Calu3 (cell line): ENCODE measurements around the gene F8. TPM values are rescaled to one million over a fixed set of nuclear protein-coding genes. Genes with fewer than 3 reads are reported as not detected.
"Not testable (repeated sequence)": the region's sequence is repeated elsewhere in the genome, so short reads cannot be mapped to it uniquely, and the experiment has no call there.

Experiments used
- BruUV-seq: library from RNA; stranded (reverse); fragments of 400-500 nt; replicated peaks from 2 replicates; lab custom pipeline; 2021; lab: Mats Ljungman, UMichigan
- CTCF ChIA-PET: fragments of 300-600 bp; sonication (Branson Sonifier 250); formaldehyde crosslinking; loops from one replicate; lab custom pipeline; 2022; ENCODE audit warnings: antibody characterized with exemption; lab: Charles Lee
- DNase-seq: peaks from one replicate; pipeline ENCODE4 v3.0.0; 2022
- H3K27ac Mint-ChIP-seq: one replicate; pipeline ENCODE4 v1.8.0; 2022; ENCODE audit warnings: mixed read lengths; ENCODE audit not compliant: unreplicated experiment
- H3K27me3 Mint-ChIP-seq: one replicate; pipeline ENCODE4 v1.8.0; 2022; ENCODE audit warnings: mixed read lengths; ENCODE audit not compliant: unreplicated experiment
- H3K36me3 Mint-ChIP-seq: one replicate; pipeline ENCODE4 v1.8.0; 2022; ENCODE audit warnings: mild to moderate bottlenecking, moderate library complexity, mixed read lengths; ENCODE audit not compliant: insufficient read depth, unreplicated experiment
- H3K4me1 Mint-ChIP-seq: one replicate; pipeline ENCODE4 v1.8.0; 2022; ENCODE audit warnings: mild to moderate bottlenecking, low read depth, mixed read lengths; ENCODE audit not compliant: unreplicated experiment
- H3K4me3 Mint-ChIP-seq: one replicate; pipeline ENCODE4 v1.8.0; 2022; ENCODE audit warnings: mild to moderate bottlenecking, low read depth, moderate library complexity, mixed read lengths; ENCODE audit not compliant: unreplicated experiment
- H3K9me3 Mint-ChIP-seq: one replicate; pipeline ENCODE4 v1.8.0; 2022; ENCODE audit warnings: low read depth, mixed read lengths; ENCODE audit not compliant: unreplicated experiment
- CTCF ChIP-seq: fragments of 200-600 bp; IDR thresholded peaks from one replicate; pipeline ENCODE4 v1.8.0; 2022; ENCODE audit warnings: antibody characterized with exemption; ENCODE audit not compliant: unreplicated experiment
- intact Hi-C: fragments of 100-400 bp; cut with micrococcal nuclease; formaldehyde crosslinking; loops from one replicate; pipeline ENCODE4 v1.10.0; 2022; ENCODE audit not compliant: unreplicated experiment
- total RNA-seq: library from RNA; stranded (reverse); gene quantifications from 2 replicates; pipeline ENCODE4 v1.2.3, GENCODE V29; 2022

The F8 gene
- total RNA-seq, 1 experiment from 2014 or later, result 1.6 TPM

GRCh38 chrX:155026420-155026726, 3.9 kb upstream of the F8 start:
- intact Hi-C loops, result loop anchor here (5.0 kb wide), 1 partner anchor 44 kb away; no protein-coding TSS in a partner anchor
- Mint-ChIP-seq H3K27ac (peak overlapping the region; percentile 84), H3K27me3 (no peaks in the 10 kb centered on the region), H3K36me3 (peaks cover 26% of the 10 kb centered on the region), H3K4me3 (peak overlapping the region; percentile 72), H3K4me1 (peaks cover 20% of the 10 kb centered on the region), H3K9me3 (no peaks in the 10 kb centered on the region)
- no peak for DNase-seq
- no peak for TF ChIP-seq CTCF
- TSS peak; percentile 87 for BruUV-seq
- CTCF ChIA-PET, result interaction anchor here (1.4 kb wide), 1 partner anchor 23 kb away, joined by 6 read pairs; no protein-coding TSS in a partner anchor

- no peak overlapping the region for H3K4me3 Mint-ChIP-seq
- no TSS peak for BruUV-seq
- H3K27ac Mint-ChIP-seq, result peak overlapping the region; percentile 38
- no peaks in the 10 kb centered on the region for H3K27me3 Mint-ChIP-seq
- CTCF ChIA-PET, result no interaction called here
- TF ChIP-seq CTCF, result no peak
- DNase-seq, result no peak
- H3K36me3 Mint-ChIP-seq, result peaks cover 25% of the 10 kb centered on the region
- no peaks in the 10 kb centered on the region for H3K9me3 Mint-ChIP-seq
- intact Hi-C loops, result no loop called here
- peaks cover 18% of the 10 kb centered on the region for H3K4me1 Mint-ChIP-seq
Observed at GRCh38 chrX:155023907-155024833, 1.6 kb upstream of the F8 start.

GRCh38 chrX:155020591-155020990, 1.9 kb downstream of the F8 start:
- Mint-ChIP-seq H3K4me1 (peaks cover 11% of the 10 kb centered on the region), H3K9me3 (no peaks in the 10 kb centered on the region), H3K36me3 (no peaks in the 10 kb centered on the region), H3K4me3 (no peak overlapping the region), H3K27ac (no peak overlapping the region), H3K27me3 (no peaks in the 10 kb centered on the region)
- no TSS peak for BruUV-seq
- no peak for TF ChIP-seq CTCF
- no peak for DNase-seq
- CTCF ChIA-PET, result no interaction called here
- intact Hi-C loops, result no loop called here

GRCh38 chrX:155009994-155010472, 12.5 kb downstream of the F8 start:
- intact Hi-C loops, result no loop called here
- CTCF ChIA-PET, result interaction anchor here (0.6 kb wide), 1 partner anchor 464 kb away, joined by 8 read pairs; no protein-coding TSS in a partner anchor
- Mint-ChIP-seq H3K27me3 (no peaks in the 10 kb centered on the region), H3K27ac (no peak overlapping the region), H3K36me3 (no peaks in the 10 kb centered on the region), H3K9me3 (no peaks in the 10 kb centered on the region), H3K4me3 (no peak overlapping the region), H3K4me1 (no peaks in the 10 kb centered on the region)
- TF ChIP-seq CTCF, result no peak
- no TSS peak for BruUV-seq
- DNase-seq, result no peak

- H3K27me3 Mint-ChIP-seq, H3K27ac Mint-ChIP-seq, DNase-seq, intact Hi-C loops, H3K4me3 Mint-ChIP-seq, H3K36me3 Mint-ChIP-seq, H3K9me3 Mint-ChIP-seq, BruUV-seq, CTCF ChIA-PET, H3K4me1 Mint-ChIP-seq: not testable (repeated sequence)
Observed at GRCh38 chrX:155008578-155008977, 13.9 kb downstream of the F8 start.

GRCh38 chrX:155006913-155007671, 15.4 kb downstream of the F8 start:
- CTCF ChIA-PET, result interaction anchor here (0.6 kb wide), 1 partner anchor 277 kb away, joined by 5 read pairs; no protein-coding TSS in a partner anchor
- BruUV-seq, H3K4me1 Mint-ChIP-seq, intact Hi-C loops, H3K9me3 Mint-ChIP-seq, H3K27ac Mint-ChIP-seq, H3K36me3 Mint-ChIP-seq, DNase-seq, H3K27me3 Mint-ChIP-seq, H3K4me3 Mint-ChIP-seq: not testable (repeated sequence)
